ENCODE results near the gene POLQ. TPM values are rescaled to one million over a fixed set of nuclear protein-coding genes. Genes with fewer than 3 reads are reported as not detected.
A peak's percentile ranks its signal among the peaks of the same experiment; 100 is the strongest.
"Not testable (repeated sequence)": the region's sequence is repeated elsewhere in the genome, so short reads cannot be mapped to it uniquely, and the experiment has no call there.

The POLQ gene
- total RNA-seq = 5.7 TPM

- Histone ChIP-seq H3K9me3 (ENCODE audit: control insufficient read depth in 3 of 3, low read length in 3 of 3) (no peaks in the 10 kb centered on the region), H3K27ac (ENCODE audit: low read depth, low read length) (peak within 1 kb of the TSS; percentile 64), H3K36me3 (ENCODE audit: control insufficient read depth in 3 of 3, insufficient read depth in 3 of 3, low read length in 3 of 3) (no peaks in the 10 kb centered on the region), H3K27me3 (ENCODE audit: control insufficient read depth in 3 of 3, insufficient read depth in 3 of 3, low read length in 3 of 3) (no peaks in the 10 kb centered on the region), H3K4me3 (ENCODE audit: low read length in 3 of 3) (peak within 1 kb of the TSS; percentile 67 to 100 (median 80)), H3K4me1 (ENCODE audit: control insufficient read depth in 3 of 3, insufficient read depth in 3 of 3, low read length in 3 of 3) (peaks cover 6 to 12% (median 7%) of the 10 kb centered on the region in 3 donors), H3K9ac (ENCODE audit: low read depth in 1 of 3, low read length in 3 of 3) (peak within 1 kb of the TSS; percentile 76 to 92 (median 80))
Measured at GRCh38 chr3:121545574-121546455, at the start of gene POLQ. Gene POLQ (minus strand): TSS chr3:121545988. CDS start chr3:121545877, 111 bp downstream.

GRCh38 chr3:121594850-121595249 lies 49.1 kb upstream of the POLQ start:
- Histone ChIP-seq H3K4me1 (ENCODE audit: control insufficient read depth in 3 of 3, insufficient read depth in 3 of 3, low read length in 3 of 3) (peaks cover 22 to 25% (median 22%) of the 10 kb centered on the region in 3 donors), H3K9me3 (ENCODE audit: control insufficient read depth in 3 of 3, low read length in 3 of 3) (no peaks in the 10 kb centered on the region), H3K4me3 (ENCODE audit: low read length in 3 of 3) (peak overlapping the region; percentile 78 to 80 (median 79)), H3K9ac (ENCODE audit: low read depth in 1 of 3, low read length in 3 of 3) (peak overlapping the region; percentile 71 to 89 (median 85)), H3K27me3 (ENCODE audit: control insufficient read depth in 3 of 3, insufficient read depth in 3 of 3, low read length in 3 of 3) (no peaks in the 10 kb centered on the region), H3K27ac (ENCODE audit: low read depth, low read length) (peak overlapping the region; percentile 98), H3K36me3 (ENCODE audit: control insufficient read depth in 3 of 3, insufficient read depth in 3 of 3, low read length in 3 of 3) (peaks cover 0 to 2% (median 0%) of the 10 kb centered on the region in 3 donors)

GRCh38 chr3:121593806-121594205 lies 48.0 kb upstream of the POLQ start:
- H3K4me1 ChIP-seq (ENCODE audit: control insufficient read depth in 3 of 3, insufficient read depth in 3 of 3, low read length in 3 of 3) = peaks cover 20 to 22% (median 21%) of the 10 kb centered on the region in 3 donors
- peak overlapping the region; percentile 78 to 80 (median 79) for H3K4me3 ChIP-seq (ENCODE audit: low read length in 3 of 3)
- H3K27me3 ChIP-seq (ENCODE audit: control insufficient read depth in 3 of 3, insufficient read depth in 3 of 3, low read length in 3 of 3); H3K36me3 ChIP-seq (ENCODE audit: control insufficient read depth in 3 of 3, insufficient read depth in 3 of 3, low read length in 3 of 3); H3K9me3 ChIP-seq (ENCODE audit: control insufficient read depth in 3 of 3, low read length in 3 of 3): not testable (repeated sequence)
- peak overlapping the region; percentile 84 to 89 (median 85) for H3K9ac ChIP-seq (ENCODE audit: low read depth in 1 of 3, low read length in 3 of 3)
- peak overlapping the region; percentile 98 for H3K27ac ChIP-seq (ENCODE audit: low read depth, low read length)

- Histone ChIP-seq H3K9me3 (ENCODE audit: control insufficient read depth in 3 of 3, low read length in 3 of 3) (no peaks in the 10 kb centered on the region), H3K27ac (ENCODE audit: low read depth, low read length) (peak within 1 kb of the TSS; percentile 98), H3K9ac (ENCODE audit: low read depth in 1 of 3, low read length in 3 of 3) (peak within 1 kb of the TSS; percentile 84 to 89 (median 85)), H3K36me3 (ENCODE audit: control insufficient read depth in 3 of 3, insufficient read depth in 3 of 3, low read length in 3 of 3) (peaks cover 0 to 2% (median 0%) of the 10 kb centered on the region in 3 donors), H3K27me3 (ENCODE audit: control insufficient read depth in 3 of 3, insufficient read depth in 3 of 3, low read length in 3 of 3) (no peaks in the 10 kb centered on the region), H3K4me1 (ENCODE audit: control insufficient read depth in 3 of 3, insufficient read depth in 3 of 3, low read length in 3 of 3) (peaks cover 14 to 21% (median 16%) of the 10 kb centered on the region in 3 donors), H3K4me3 (ENCODE audit: low read length in 3 of 3) (peak within 1 kb of the TSS; percentile 78 to 80 (median 79))
Measured at GRCh38 chr3:121592856-121593702, 47.3 kb upstream of the POLQ start, which contains the start of gene FBXO40. Gene FBXO40 (plus strand): TSS chr3:121593379. CDS start chr3:121620576, 27,197 bp downstream.

- Histone ChIP-seq H3K4me1 (ENCODE audit: control insufficient read depth in 3 of 3, insufficient read depth in 3 of 3, low read length in 3 of 3) (no peaks in the 10 kb centered on the region), H3K36me3 (ENCODE audit: control insufficient read depth in 3 of 3, insufficient read depth in 3 of 3, low read length in 3 of 3) (no peaks in the 10 kb centered on the region), H3K27me3 (ENCODE audit: control insufficient read depth in 3 of 3, insufficient read depth in 3 of 3, low read length in 3 of 3) (no peaks in the 10 kb centered on the region), H3K27ac (ENCODE audit: low read depth, low read length) (no peak overlapping the region), H3K9me3 (ENCODE audit: control insufficient read depth in 3 of 3, low read length in 3 of 3) (no peaks in the 10 kb centered on the region), H3K4me3 (ENCODE audit: low read length in 3 of 3) (no peak overlapping the region), H3K9ac (ENCODE audit: low read depth in 1 of 3, low read length in 3 of 3) (no peak overlapping the region)
Measured at GRCh38 chr3:121584418-121584817, 38.6 kb upstream of the POLQ start.

GRCh38 chr3:121581691-121582090 lies 35.9 kb upstream of the POLQ start:
- Histone ChIP-seq H3K9ac (ENCODE audit: low read depth in 1 of 3, low read length in 3 of 3) (no peak overlapping the region), H3K4me3 (ENCODE audit: low read length in 3 of 3) (no peak overlapping the region)

GRCh38 chr3:121574449-121574848 lies 28.7 kb upstream of the POLQ start:
- Histone ChIP-seq H3K36me3 (ENCODE audit: control insufficient read depth in 3 of 3, insufficient read depth in 3 of 3, low read length in 3 of 3) (no peaks in the 10 kb centered on the region), H3K4me3 (ENCODE audit: low read length in 3 of 3) (no peak overlapping the region), H3K27me3 (ENCODE audit: control insufficient read depth in 3 of 3, insufficient read depth in 3 of 3, low read length in 3 of 3) (no peaks in the 10 kb centered on the region), H3K9me3 (ENCODE audit: control insufficient read depth in 3 of 3, low read length in 3 of 3) (no peaks in the 10 kb centered on the region), H3K9ac (ENCODE audit: low read depth in 1 of 3, low read length in 3 of 3) (no peak overlapping the region), H3K27ac (ENCODE audit: low read depth, low read length) (no peak overlapping the region), H3K4me1 (ENCODE audit: control insufficient read depth in 3 of 3, insufficient read depth in 3 of 3, low read length in 3 of 3) (no peaks in the 10 kb centered on the region)

More at GRCh38 chr3:121581691-121582090, 35.9 kb upstream of the POLQ start:
- Histone ChIP-seq H3K27me3 (ENCODE audit: control insufficient read depth in 3 of 3, insufficient read depth in 3 of 3, low read length in 3 of 3) (no peaks in the 10 kb centered on the region), H3K36me3 (ENCODE audit: control insufficient read depth in 3 of 3, insufficient read depth in 3 of 3, low read length in 3 of 3) (no peaks in the 10 kb centered on the region), H3K27ac (ENCODE audit: low read depth, low read length) (no peak overlapping the region), H3K4me1 (ENCODE audit: control insufficient read depth in 3 of 3, insufficient read depth in 3 of 3, low read length in 3 of 3) (no peaks in the 10 kb centered on the region), H3K9me3 (ENCODE audit: control insufficient read depth in 3 of 3, low read length in 3 of 3) (no peaks in the 10 kb centered on the region)

GRCh38 chr3:121567649-121568048 lies 21.9 kb upstream of the POLQ start, which contains the start of gene ARGFX:
Gene ARGFX (plus strand): TSS chr3:121567949. CDS start chr3:121570714, 2,765 bp downstream.
- Histone ChIP-seq H3K9ac (ENCODE audit: low read depth in 1 of 3, low read length in 3 of 3) (no peak within 1 kb of the TSS), H3K4me3 (ENCODE audit: low read length in 3 of 3) (no peak within 1 kb of the TSS), H3K27me3 (ENCODE audit: control insufficient read depth in 3 of 3, insufficient read depth in 3 of 3, low read length in 3 of 3) (no peaks in the 10 kb centered on the region), H3K27ac (ENCODE audit: low read depth, low read length) (no peak within 1 kb of the TSS), H3K36me3 (ENCODE audit: control insufficient read depth in 3 of 3, insufficient read depth in 3 of 3, low read length in 3 of 3) (no peaks in the 10 kb centered on the region), H3K9me3 (ENCODE audit: control insufficient read depth in 3 of 3, low read length in 3 of 3) (no peaks in the 10 kb centered on the region), H3K4me1 (ENCODE audit: control insufficient read depth in 3 of 3, insufficient read depth in 3 of 3, low read length in 3 of 3) (no peaks in the 10 kb centered on the region)

GRCh38 chr3:121566773-121567172 lies 21.0 kb upstream of the POLQ start:
- Histone ChIP-seq H3K36me3 (ENCODE audit: control insufficient read depth in 3 of 3, insufficient read depth in 3 of 3, low read length in 3 of 3) (no peaks in the 10 kb centered on the region), H3K27me3 (ENCODE audit: control insufficient read depth in 3 of 3, insufficient read depth in 3 of 3, low read length in 3 of 3) (no peaks in the 10 kb centered on the region), H3K4me1 (ENCODE audit: control insufficient read depth in 3 of 3, insufficient read depth in 3 of 3, low read length in 3 of 3) (peaks cover 0 to 5% (median 0%) of the 10 kb centered on the region in 3 donors), H3K4me3 (ENCODE audit: low read length in 3 of 3) (no peak overlapping the region), H3K9ac (ENCODE audit: low read depth in 1 of 3, low read length in 3 of 3) (no peak overlapping the region), H3K9me3 (ENCODE audit: control insufficient read depth in 3 of 3, low read length in 3 of 3) (no peaks in the 10 kb centered on the region), H3K27ac (ENCODE audit: low read depth, low read length) (no peak overlapping the region)
